Measurements from ENCODE around the gene AFAP1L1.

- TF ChIP-seq CTCF (IDR thresholded peaks at IDR 0.05; ENCODE audit: poor library complexity) = no peak
- TF ChIP-seq EZH2 (IDR thresholded peaks at IDR 0.05; ENCODE audit: borderline replicate concordance) = no peak
Observed at GRCh38 chr5:149358294-149358651, 86.6 kb downstream of the AFAP1L1 start.
